GM23248 (cell line): ENCODE results near the gene FTH1.

Experiments
- EZH2 ChIP-seq: fragments of 200-600 bp; sonication (generic); IDR thresholded peaks from 2 replicates; pipeline ENCODE4 v1.6.1; 2018; ENCODE audit warnings: antibody characterized with exemption, mild to moderate bottlenecking; ENCODE audit not compliant: insufficient read depth, poor library complexity, severe bottlenecking
- EZH2phosphoT487 ChIP-seq: fragments of 200-600 bp; sonication (generic); IDR thresholded peaks from 2 replicates; pipeline ENCODE4 v1.6.1; 2018; ENCODE audit warnings: antibody characterized with exemption, moderate library complexity, mild to moderate bottlenecking, low read depth; ENCODE audit not compliant: insufficient read depth

DNA sequence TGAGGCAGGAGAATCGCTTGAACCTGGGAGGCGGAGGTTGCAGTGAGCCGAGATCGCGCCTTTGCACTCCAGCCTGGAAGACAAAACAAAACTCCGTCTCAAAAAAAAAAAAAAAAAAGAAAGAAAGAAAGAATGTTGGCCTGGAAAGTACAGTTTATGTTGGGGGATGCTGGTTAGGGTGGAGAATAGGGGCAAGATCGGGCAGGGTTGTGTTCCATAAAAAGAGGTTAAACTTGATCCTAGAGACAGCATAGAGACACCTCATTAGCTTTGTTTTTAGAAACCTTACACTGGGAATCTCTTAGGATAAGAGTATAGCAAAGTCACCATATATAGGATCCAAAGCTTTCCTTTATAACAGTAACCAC, 1.9 kb upstream of the FTH1 start:
- no peak for TF ChIP-seq EZH2phosphoT487
- TF ChIP-seq EZH2, result no peak
